Liver (tissue), 9 donors: ENCODE measurements around the gene DEK. TPM values are rescaled to one million over a fixed set of nuclear protein-coding genes. Genes with fewer than 3 reads are reported as not detected.

Experiments
- DNase-seq: peaks from one replicate; pipeline ENCODE4 v3.0.0-alpha.2; 2017; ENCODE audit warnings: low spot score
- H3K27ac ChIP-seq, 2 donors: one replicate each; pipeline ENCODE4 v1.7.0; 2013; ENCODE audit warnings: inconsistent platforms in 2 of 2, low read length in 2 of 2, control low read depth in 1 of 2, low read depth in 1 of 2, mild to moderate bottlenecking in 1 of 2
- H3K27me3 ChIP-seq, 4 donors: one replicate each; pipeline versions ENCODE4 v1.6.1 to v1.7.0; 2013; ENCODE audit warnings: low read length in 3 of 4, inconsistent platforms in 1 of 4, mild to moderate bottlenecking in 1 of 4, moderate library complexity in 1 of 4; ENCODE audit not compliant: control insufficient read depth in 4 of 4, insufficient read depth in 4 of 4
- H3K36me3 ChIP-seq, 4 donors: one replicate each; pipeline versions ENCODE4 v1.6.1 to v1.7.0; 2013; ENCODE audit warnings: low read length in 3 of 4, mild to moderate bottlenecking in 3 of 4, low read depth in 1 of 4, moderate library complexity in 1 of 4; ENCODE audit not compliant: control insufficient read depth in 4 of 4, insufficient read depth in 3 of 4
- H3K4me1 ChIP-seq, 4 donors: one replicate each; pipeline versions ENCODE4 v1.6.1 to v1.7.0; 2013; ENCODE audit warnings: low read length in 3 of 4, mild to moderate bottlenecking in 3 of 4, moderate library complexity in 1 of 4; ENCODE audit not compliant: control insufficient read depth in 4 of 4, insufficient read depth in 4 of 4
- H3K4me3 ChIP-seq, 3 donors: one replicate each; pipeline versions ENCODE4 v1.6.1 to v1.7.0; 2013; ENCODE audit warnings: low read length in 3 of 3, control low read depth in 1 of 3, low read depth in 1 of 3, mild to moderate bottlenecking in 1 of 3
- H3K9ac ChIP-seq, 2 donors: one replicate each; pipeline ENCODE4 v1.7.0; 2013; ENCODE audit warnings: low read length in 2 of 2, mild to moderate bottlenecking in 2 of 2, moderate library complexity in 2 of 2, control low read depth in 1 of 2, low read depth in 1 of 2
- H3K9me3 ChIP-seq, 4 donors: one replicate each; pipeline versions ENCODE4 v1.6.1 to v1.7.0; 2013; ENCODE audit warnings: low read length in 3 of 4; ENCODE audit not compliant: control insufficient read depth in 4 of 4
- ATF3 ChIP-seq: IDR thresholded peaks from 2 replicates; pipeline ENCODE4 v1.6.1; 2016; ENCODE audit warnings: antibody characterized with exemption
- CTCF ChIP-seq: fragments of 150-350 bp; IDR thresholded peaks from 2 replicates; pipeline ENCODE4 v1.5.1; 2017; ENCODE audit warnings: improper control_type of control experiment, low read depth, low read length; ENCODE audit not compliant: missing input control
- FOXA1 ChIP-seq: IDR thresholded peaks from 2 replicates; pipeline ENCODE4 v1.6.1; 2016; ENCODE audit warnings: antibody characterized with exemption
- FOXA2 ChIP-seq: IDR thresholded peaks from 2 replicates; pipeline ENCODE4 v1.6.1; 2016; ENCODE audit warnings: antibody characterized with exemption
- GABPA ChIP-seq, 2 donors: IDR thresholded peaks in 1 of 2; conservative IDR thresholded peaks in 1 of 2; 2 replicates each; pipeline ENCODE4 v1.6.1; 2016; ENCODE audit warnings: antibody characterized with exemption in 2 of 2, mild to moderate bottlenecking in 1 of 2, moderate library complexity in 1 of 2
- HNF4A ChIP-seq, 2 donors: conservative IDR thresholded peaks; 2 replicates each; pipeline ENCODE4 v1.6.1; 2016; ENCODE audit warnings: antibody characterized with exemption in 2 of 2, mild to moderate bottlenecking in 2 of 2
- JUND ChIP-seq, 2 donors: IDR thresholded peaks; 2 replicates each; pipeline ENCODE4 v1.6.1; 2016; ENCODE audit warnings: antibody characterized with exemption in 2 of 2
- MAX ChIP-seq: IDR thresholded peaks from 2 replicates; pipeline ENCODE4 v1.6.1; 2016; ENCODE audit warnings: antibody characterized with exemption
- RAD21 ChIP-seq, 2 donors: IDR thresholded peaks; 2 replicates each; pipeline ENCODE4 v1.6.1; 2016; ENCODE audit warnings: antibody characterized with exemption in 2 of 2, mild to moderate bottlenecking in 2 of 2
- RXRA ChIP-seq, 2 donors: IDR thresholded peaks; 2 replicates each; pipeline ENCODE4 v1.6.1; 2017 to 2018; ENCODE audit warnings: antibody characterized with exemption in 2 of 2, mild to moderate bottlenecking in 1 of 2
- SP1 ChIP-seq: IDR thresholded peaks from 2 replicates; pipeline ENCODE4 v1.6.1; 2018; ENCODE audit warnings: antibody characterized with exemption, mild to moderate bottlenecking
- TAF1 ChIP-seq: conservative IDR thresholded peaks from 2 replicates; pipeline ENCODE4 v1.6.1; 2016; ENCODE audit warnings: antibody characterized with exemption, mild to moderate bottlenecking
- YY1 ChIP-seq: IDR thresholded peaks from 2 replicates; pipeline ENCODE4 v1.6.1; 2016; ENCODE audit warnings: antibody characterized with exemption, mild to moderate bottlenecking
- WGBS: extraction: QIAGEN DNeasy Blood & Tissue Kit; methylation state at CpG from one replicate; pipeline ENCODE4 v1.1.7; 2013; 5-methylcytosine and 5-hydroxymethylcytosine counted together
- polyA plus RNA-seq, 2 donors: library from polyadenylated mRNA; stranded (reverse) in 1 of 2; unstranded in 1 of 2; fragments of 200-250 nt in 1 of 2; fragments of >200 nt in 1 of 2; fragmentation: Nextera tagmentation in 1 of 2; extraction: Ambion mirVana in 1 of 2; gene quantifications; one replicate each; pipeline versions ENCODE4 v1.2.1 to v1.2.3, GENCODE V29; 2013 to 2015
- total RNA-seq, 2 donors: library from RNA; depleted of rRNA; stranded (reverse); fragments of >200 nt; gene quantifications; one replicate each; pipeline ENCODE4 v1.2.3, GENCODE V29; 2014
- TF ChIP-seq, protein P1 (sequence below): IDR thresholded peaks from 2 replicates; pipeline ENCODE4 v1.6.1; 2016; ENCODE audit warnings: antibody characterized with exemption, mild to moderate bottlenecking
- TF ChIP-seq, protein P2 (sequence below): IDR thresholded peaks from 2 replicates; pipeline ENCODE4 v1.6.1; 2016; ENCODE audit warnings: antibody characterized with exemption
- donor health status: healthy.
- donor health status: healthy.
- donor health status: healthy.
- donor health status: healthy.
- donor health status: healthy.

The DEK gene
- total and polyA plus RNA-seq, 4 donors = 19.7 to 92.6 (median 26.8) TPM

DNA sequence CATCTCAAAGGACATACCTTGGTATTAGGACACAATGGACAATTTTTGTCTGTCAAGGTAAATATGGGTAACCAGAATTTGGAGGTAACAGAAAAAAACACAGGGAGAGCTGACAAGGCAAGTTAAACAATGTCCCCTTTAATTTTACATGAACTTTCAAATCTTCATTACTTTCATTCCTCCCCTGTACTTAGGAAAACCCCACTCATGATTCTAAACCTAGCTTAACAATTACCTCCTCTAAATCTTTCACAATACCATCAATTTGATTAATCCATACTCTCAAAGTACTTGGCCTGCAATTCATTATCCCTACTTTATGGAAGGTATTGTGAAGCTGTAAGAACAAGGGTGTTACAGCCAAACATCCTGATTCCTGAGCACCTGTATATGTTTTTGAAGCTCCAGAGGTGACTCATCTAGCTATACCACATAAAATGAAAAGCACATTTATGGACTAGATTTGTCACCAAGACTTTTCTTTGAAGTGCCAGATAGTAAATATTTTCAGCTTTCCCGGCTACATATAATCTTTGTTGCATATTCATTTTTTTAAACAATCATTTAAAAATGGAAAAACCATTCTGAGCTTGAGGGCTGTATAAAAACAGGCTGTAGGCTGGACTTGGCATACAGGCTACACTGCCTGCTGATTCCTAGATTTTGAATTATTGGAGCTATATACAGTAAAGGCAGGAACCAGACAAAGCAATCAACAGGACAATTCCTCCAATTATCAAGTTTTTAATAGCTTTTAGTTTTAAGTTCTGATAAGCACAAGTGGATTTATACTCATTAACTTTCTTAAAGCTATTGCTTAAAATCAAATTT is 22.9 kb downstream of the DEK start:
- Histone ChIP-seq H3K4me3 (no peak overlapping the region), H3K9ac (no peak overlapping the region), H3K27ac (no peak overlapping the region), H3K9me3 (no peaks in the 10 kb centered on the region), H3K4me1 (no peaks in the 10 kb centered on the region), H3K36me3 (peaks cover 4 to 32% (median 27%) of the 10 kb centered on the region in 4 donors), H3K27me3 (no peaks in the 10 kb centered on the region)
- no peak for DNase-seq
- TF ChIP-seq JUND (IDR thresholded peaks at IDR 0.05) (no peak), ATF3 (no peak), FOXA1 (no peak), RXRA (IDR thresholded peaks at IDR 0.05) (no peak), HNF4A (conservative IDR thresholded peaks at IDR 0.05) (no peak), CTCF (no peak), SP1 (no peak)
- TF ChIP-seq, protein P1, sequence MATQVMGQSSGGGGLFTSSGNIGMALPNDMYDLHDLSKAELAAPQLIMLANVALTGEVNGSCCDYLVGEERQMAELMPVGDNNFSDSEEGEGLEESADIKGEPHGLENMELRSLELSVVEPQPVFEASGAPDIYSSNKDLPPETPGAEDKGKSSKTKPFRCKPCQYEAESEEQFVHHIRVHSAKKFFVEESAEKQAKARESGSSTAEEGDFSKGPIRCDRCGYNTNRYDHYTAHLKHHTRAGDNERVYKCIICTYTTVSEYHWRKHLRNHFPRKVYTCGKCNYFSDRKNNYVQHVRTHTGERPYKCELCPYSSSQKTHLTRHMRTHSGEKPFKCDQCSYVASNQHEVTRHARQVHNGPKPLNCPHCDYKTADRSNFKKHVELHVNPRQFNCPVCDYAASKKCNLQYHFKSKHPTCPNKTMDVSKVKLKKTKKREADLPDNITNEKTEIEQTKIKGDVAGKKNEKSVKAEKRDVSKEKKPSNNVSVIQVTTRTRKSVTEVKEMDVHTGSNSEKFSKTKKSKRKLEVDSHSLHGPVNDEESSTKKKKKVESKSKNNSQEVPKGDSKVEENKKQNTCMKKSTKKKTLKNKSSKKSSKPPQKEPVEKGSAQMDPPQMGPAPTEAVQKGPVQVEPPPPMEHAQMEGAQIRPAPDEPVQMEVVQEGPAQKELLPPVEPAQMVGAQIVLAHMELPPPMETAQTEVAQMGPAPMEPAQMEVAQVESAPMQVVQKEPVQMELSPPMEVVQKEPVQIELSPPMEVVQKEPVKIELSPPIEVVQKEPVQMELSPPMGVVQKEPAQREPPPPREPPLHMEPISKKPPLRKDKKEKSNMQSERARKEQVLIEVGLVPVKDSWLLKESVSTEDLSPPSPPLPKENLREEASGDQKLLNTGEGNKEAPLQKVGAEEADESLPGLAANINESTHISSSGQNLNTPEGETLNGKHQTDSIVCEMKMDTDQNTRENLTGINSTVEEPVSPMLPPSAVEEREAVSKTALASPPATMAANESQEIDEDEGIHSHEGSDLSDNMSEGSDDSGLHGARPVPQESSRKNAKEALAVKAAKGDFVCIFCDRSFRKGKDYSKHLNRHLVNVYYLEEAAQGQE = no peak
- TF ChIP-seq, protein P2, sequence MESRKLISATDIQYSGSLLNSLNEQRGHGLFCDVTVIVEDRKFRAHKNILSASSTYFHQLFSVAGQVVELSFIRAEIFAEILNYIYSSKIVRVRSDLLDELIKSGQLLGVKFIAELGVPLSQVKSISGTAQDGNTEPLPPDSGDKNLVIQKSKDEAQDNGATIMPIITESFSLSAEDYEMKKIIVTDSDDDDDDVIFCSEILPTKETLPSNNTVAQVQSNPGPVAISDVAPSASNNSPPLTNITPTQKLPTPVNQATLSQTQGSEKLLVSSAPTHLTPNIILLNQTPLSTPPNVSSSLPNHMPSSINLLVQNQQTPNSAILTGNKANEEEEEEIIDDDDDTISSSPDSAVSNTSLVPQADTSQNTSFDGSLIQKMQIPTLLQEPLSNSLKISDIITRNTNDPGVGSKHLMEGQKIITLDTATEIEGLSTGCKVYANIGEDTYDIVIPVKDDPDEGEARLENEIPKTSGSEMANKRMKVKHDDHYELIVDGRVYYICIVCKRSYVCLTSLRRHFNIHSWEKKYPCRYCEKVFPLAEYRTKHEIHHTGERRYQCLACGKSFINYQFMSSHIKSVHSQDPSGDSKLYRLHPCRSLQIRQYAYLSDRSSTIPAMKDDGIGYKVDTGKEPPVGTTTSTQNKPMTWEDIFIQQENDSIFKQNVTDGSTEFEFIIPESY = no peak
- 84% methylated on average over 1 of the region's 1 CpG for WGBS

DNA sequence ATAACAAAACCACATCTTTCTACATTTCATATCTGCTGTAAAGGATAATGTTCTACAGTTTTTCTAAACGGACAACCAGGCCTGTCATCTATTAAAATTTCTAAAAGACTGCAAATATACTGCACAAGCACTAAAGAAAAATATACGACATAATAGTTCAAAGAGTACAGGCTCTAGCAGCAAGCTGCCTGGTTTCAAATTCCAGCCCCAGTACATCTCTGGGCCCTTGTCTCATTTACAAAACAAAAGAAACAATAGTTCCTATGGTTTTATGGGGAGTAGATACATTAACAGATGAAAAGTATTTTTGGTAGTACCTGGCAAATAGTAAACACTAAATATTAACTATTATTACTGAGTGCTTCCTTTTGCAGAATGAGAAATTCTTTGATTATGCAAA is 24.1 kb downstream of the DEK start:
- H3K27ac ChIP-seq = no peak overlapping the region
- H3K36me3 ChIP-seq = peaks cover 6 to 37% (median 28%) of the 10 kb centered on the region in 4 donors
- WGBS = 87% methylated on average over 2 of the region's 2 CpGs
- no peak for DNase-seq
- no peak overlapping the region for H3K9ac ChIP-seq
- no peak overlapping the region for H3K4me3 ChIP-seq
- H3K9me3 ChIP-seq = no peaks in the 10 kb centered on the region
- no peaks in the 10 kb centered on the region for H3K4me1 ChIP-seq
- no peaks in the 10 kb centered on the region for H3K27me3 ChIP-seq
- no peak for TF ChIP-seq GABPA (IDR thresholded peaks at IDR 0.05 in 1 of 2, conservative IDR thresholded peaks at IDR 0.05 in 1 of 2)
- no peak for TF ChIP-seq YY1
- no peak for TF ChIP-seq MAX
- no peak for TF ChIP-seq FOXA2
- TF ChIP-seq, protein P2 = no peak
- TF ChIP-seq TAF1 = no peak
- TF ChIP-seq FOXA1 = no peak
- no peak for TF ChIP-seq RAD21 (IDR thresholded peaks at IDR 0.05)
- TF ChIP-seq SP1 = no peak
- TF ChIP-seq HNF4A (conservative IDR thresholded peaks at IDR 0.05) = no peak
- no peak for TF ChIP-seq CTCF
- TF ChIP-seq ATF3 = no peak
